Fibroblast of mammary gland (primary cell): ENCODE data around the gene PNPLA8.
A peak's percentile ranks its signal among the peaks of the same experiment; 100 is the strongest.

Source experiments
- DNase-seq: peaks from one replicate; pipeline ENCODE4 v3.0.0-alpha.2; 2010; ENCODE audit warnings: low read depth
- H3K4me3 ChIP-seq: 2 replicates; pipeline ENCODE4 v1.5.1; 2011; ENCODE audit warnings: low read depth, mild to moderate bottlenecking, low read length, moderate library complexity; ENCODE audit not compliant: control insufficient read depth
- TF ChIP-seq, protein P1 (sequence below): conservative IDR thresholded peaks from 2 replicates; pipeline ENCODE4 v1.5.1; 2011; ENCODE audit warnings: low read depth, low read length, inconsistent platforms; ENCODE audit not compliant: control insufficient read depth, insufficient read depth

Gene PNPLA8

GRCh38 chr7:108455551-108455997, 70.4 kb downstream of the PNPLA8 start:
- TF ChIP-seq, protein P1, sequence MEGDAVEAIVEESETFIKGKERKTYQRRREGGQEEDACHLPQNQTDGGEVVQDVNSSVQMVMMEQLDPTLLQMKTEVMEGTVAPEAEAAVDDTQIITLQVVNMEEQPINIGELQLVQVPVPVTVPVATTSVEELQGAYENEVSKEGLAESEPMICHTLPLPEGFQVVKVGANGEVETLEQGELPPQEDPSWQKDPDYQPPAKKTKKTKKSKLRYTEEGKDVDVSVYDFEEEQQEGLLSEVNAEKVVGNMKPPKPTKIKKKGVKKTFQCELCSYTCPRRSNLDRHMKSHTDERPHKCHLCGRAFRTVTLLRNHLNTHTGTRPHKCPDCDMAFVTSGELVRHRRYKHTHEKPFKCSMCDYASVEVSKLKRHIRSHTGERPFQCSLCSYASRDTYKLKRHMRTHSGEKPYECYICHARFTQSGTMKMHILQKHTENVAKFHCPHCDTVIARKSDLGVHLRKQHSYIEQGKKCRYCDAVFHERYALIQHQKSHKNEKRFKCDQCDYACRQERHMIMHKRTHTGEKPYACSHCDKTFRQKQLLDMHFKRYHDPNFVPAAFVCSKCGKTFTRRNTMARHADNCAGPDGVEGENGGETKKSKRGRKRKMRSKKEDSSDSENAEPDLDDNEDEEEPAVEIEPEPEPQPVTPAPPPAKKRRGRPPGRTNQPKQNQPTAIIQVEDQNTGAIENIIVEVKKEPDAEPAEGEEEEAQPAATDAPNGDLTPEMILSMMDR = no peak
- no peak for DNase-seq
- peak overlapping the region; percentile 55 for H3K4me3 ChIP-seq

DNA sequence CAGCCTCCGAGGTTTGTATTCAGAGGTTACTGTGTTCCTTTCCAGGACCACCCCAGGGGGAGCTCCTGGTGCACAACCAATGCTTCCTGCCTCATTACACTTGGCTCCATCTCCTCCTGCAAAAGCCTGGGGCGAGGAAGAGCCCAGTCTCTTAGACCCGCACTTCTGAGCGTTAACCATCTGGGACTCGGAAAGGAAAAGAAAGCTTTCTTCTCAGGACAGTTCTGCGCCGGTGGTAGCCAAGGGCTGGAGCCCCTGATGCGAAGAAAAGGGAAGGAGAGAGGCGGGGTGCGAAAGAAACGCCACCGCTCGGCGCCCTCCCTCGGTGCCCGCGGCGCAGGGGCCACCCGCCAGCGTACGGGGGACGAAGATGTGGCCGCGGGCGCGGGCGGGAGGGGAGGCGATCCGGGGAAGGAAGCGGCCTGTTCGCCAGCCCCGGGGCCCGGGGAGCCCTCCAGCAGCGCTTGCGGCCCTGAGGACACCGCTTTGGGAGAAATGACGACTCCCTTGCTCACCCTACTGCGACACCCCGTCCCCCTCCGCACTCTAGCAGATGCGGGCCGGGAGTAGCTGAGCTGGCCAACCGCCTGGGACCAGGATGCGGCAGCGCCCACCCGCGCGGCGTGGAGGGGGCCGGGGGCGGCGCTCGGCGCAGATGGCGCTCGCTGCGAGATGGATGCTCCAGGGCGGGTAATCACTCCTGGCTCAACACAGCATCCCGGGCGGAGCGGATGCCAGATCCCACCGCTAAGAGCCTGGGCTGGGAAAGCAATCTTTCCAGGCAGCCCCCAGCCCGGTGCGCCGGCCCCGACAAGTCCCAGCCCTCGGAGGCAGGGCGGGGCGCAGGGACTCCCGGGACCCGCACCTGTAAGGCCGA, 71.0 kb downstream of the PNPLA8 start:
- peak; percentile 30 for DNase-seq
- peak overlapping the region; percentile 55 for H3K4me3 ChIP-seq

GRCh38 chr7:108454317-108454673, 71.6 kb downstream of the PNPLA8 start:
- TF ChIP-seq, protein P1 = no peak
- H3K4me3 ChIP-seq = peak overlapping the region; percentile 55
- DNase-seq = no peak

More for the DNA sequence above, 71.0 kb downstream of the PNPLA8 start:
- TF ChIP-seq, protein P1 = peak; percentile 2

DNA sequence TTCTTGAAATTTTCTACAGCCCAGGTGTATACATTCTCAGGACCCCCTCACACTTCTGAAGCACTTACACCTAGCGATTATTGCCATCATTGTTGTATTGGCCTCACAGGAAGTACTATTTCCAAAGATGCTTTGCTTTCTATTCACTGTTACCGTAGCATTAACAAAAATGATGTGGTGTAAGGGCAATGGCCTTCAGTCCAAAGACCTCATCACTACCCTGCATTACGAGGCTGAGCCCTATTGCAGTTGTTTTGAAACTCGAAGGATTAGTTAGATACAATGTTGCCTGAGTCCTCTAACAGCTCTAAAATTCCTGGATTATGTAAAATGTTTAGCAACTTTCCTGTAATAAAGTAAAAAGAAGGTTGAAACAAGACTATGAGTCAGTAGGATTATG, 72.6 kb downstream of the PNPLA8 start:
- H3K4me3 ChIP-seq = no peak overlapping the region
- no peak for DNase-seq
- TF ChIP-seq, protein P1 = no peak

DNA sequence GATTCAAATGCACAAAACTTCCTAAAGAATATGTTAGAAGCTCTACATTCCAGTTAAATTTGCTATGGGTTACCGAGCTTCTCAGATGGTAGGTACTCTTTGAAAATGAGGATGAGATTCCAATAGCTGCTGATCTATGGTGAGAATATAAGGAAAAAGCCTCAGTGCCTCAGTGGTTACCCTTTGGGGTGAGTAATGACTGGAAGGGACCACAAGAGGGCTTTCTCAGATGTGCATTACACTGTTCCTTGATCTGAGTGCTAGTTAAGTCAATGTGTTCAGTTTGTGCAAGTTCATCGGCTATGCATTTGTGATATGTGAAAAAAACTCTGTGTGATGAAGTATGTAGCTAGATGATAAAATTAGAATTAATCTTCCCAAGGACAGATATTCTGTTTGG, 73.2 kb downstream of the PNPLA8 start:
- TF ChIP-seq, protein P1 = peak; percentile 75
- DNase-seq = peak; percentile 63
- no peak overlapping the region for H3K4me3 ChIP-seq

GRCh38 chr7:108451296-108451848, 74.6 kb downstream of the PNPLA8 start:
- TF ChIP-seq, protein P1 = no peak
- DNase-seq = peak; percentile 51
- H3K4me3 ChIP-seq = no peak overlapping the region
